Stimulated activated CD4-positive, alpha-beta T cell treated with anti-CD3 and anti-CD28 coated beads, Interleukin-15, amount 100 ng/mL, for 1 hour (primary cell): Measurements from ENCODE around the gene STX18.
"Not testable (repeated sequence)": the region's sequence is repeated elsewhere in the genome, so short reads cannot be mapped to it uniquely, and the experiment has no call there.

Source experiments
- DNase-seq, 2 donors: peaks; one replicate each; pipeline ENCODE4 v3.0.0-alpha.2; 2020; ENCODE audit warnings: low read depth in 1 of 2, low spot score in 1 of 2

Gene STX18

GRCh38 chr4:4422117-4422516, 119.7 kb downstream of the STX18 start:
- DNase-seq: not testable (repeated sequence)

- DNase-seq: no peak
These were observed 120.5 kb downstream of the STX18 start for GRCh38 chr4:4421356-4421755.

GRCh38 chr4:4420421-4420820, 121.4 kb downstream of the STX18 start:
- no peak for DNase-seq

- DNase-seq: no peak
These were observed 122.0 kb downstream of the STX18 start for GRCh38 chr4:4419896-4420295.

GRCh38 chr4:4418676-4419390, 123.0 kb downstream of the STX18 start:
- no peak for DNase-seq

- DNase-seq: no peak
These were observed 124.0 kb downstream of the STX18 start for GRCh38 chr4:4417886-4418285.

GRCh38 chr4:4416981-4417380, 124.9 kb downstream of the STX18 start:
- DNase-seq: no peak

GRCh38 chr4:4415806-4416805, 125.7 kb downstream of the STX18 start:
- no peak for DNase-seq

- no peak for DNase-seq
These were observed 126.6 kb downstream of the STX18 start for GRCh38 chr4:4415107-4415805.

- DNase-seq: no peak
These were observed 128.0 kb downstream of the STX18 start for GRCh38 chr4:4413806-4414205.

GRCh38 chr4:4413373-4413725, 128.5 kb downstream of the STX18 start:
- DNase-seq: no peak

- DNase-seq: no peak
These were observed 129.0 kb downstream of the STX18 start for GRCh38 chr4:4412641-4413372.

GRCh38 chr4:4411906-4412305, 129.9 kb downstream of the STX18 start:
- DNase-seq: no peak

- no peak for DNase-seq
These were observed 131.6 kb downstream of the STX18 start for GRCh38 chr4:4410271-4410670.

GRCh38 chr4:4409416-4410115, 132.3 kb downstream of the STX18 start:
- no peak for DNase-seq

- no peak for DNase-seq
These were observed 133.1 kb downstream of the STX18 start for GRCh38 chr4:4408576-4409335.

GRCh38 chr4:4408132-4408523, 133.7 kb downstream of the STX18 start:
- no peak for DNase-seq

GRCh38 chr4:4407299-4408131, 134.3 kb downstream of the STX18 start:
- no peak for DNase-seq
